HG03064 (cell line): Measurements from ENCODE around the gene MOSPD3.

Source experiments
- ATAC-seq: cut with Tn5 transposase; IDR thresholded peaks from one replicate; pipeline ENCODE4 v1.9.1; 2021; ENCODE audit warnings: low read depth; ENCODE audit not compliant: unreplicated experiment

Gene MOSPD3

DNA sequence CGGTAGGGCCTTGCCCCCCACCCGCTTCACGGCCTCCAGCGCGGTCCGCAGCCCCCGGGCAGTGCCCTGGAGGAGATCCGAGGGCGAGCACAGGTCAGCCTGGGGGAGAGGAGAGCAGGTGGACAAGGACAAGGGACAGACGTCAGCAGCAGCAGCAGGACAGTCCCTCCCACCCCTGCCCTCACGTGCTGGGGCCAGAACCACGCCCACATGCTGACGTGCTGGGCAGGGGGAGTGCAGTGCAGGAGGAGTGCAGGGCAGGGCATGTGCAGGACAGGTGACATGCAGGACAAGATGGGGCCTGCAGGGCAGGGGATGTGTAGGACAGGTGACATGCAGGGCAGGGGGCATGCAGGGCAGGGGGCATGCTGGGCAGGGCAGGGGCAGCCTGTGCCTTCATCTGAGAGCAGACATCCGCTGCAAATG lies 37.1 kb upstream of the MOSPD3 start:
- no peak for ATAC-seq

- ATAC-seq: no peak
Measured at GRCh38 chr7:100575746-100576383, 36.5 kb upstream of the MOSPD3 start.

DNA sequence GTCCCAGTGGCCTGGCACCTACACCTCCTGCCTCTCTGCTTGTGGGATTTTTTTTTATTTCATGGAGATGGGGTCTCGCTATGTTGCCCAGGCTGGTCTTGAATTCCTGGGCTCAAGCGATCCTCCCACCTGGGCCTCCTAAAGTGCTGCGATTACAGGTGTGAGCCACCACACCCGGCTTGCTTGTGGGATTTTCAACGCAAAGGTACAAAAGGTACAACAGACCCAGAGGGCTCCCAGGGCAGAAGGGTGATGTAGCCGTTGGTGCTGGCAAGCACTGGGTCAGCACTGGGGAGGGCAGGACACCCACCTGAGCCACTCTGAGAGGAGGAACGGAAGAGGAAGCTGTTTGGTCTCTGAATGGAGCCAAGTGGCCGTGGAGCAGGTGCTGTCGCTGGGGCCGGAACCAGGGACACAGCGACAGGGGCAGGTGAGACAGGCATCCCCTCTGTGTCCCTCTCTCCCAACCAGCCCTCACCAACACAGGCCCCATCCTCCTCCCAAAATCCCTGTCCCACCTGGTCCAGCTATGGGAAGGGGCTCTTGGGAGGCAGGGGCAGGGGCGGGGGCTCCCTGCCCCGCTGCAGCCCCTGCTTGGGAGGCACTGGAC lies 35.9 kb upstream of the MOSPD3 start:
- no peak for ATAC-seq

DNA sequence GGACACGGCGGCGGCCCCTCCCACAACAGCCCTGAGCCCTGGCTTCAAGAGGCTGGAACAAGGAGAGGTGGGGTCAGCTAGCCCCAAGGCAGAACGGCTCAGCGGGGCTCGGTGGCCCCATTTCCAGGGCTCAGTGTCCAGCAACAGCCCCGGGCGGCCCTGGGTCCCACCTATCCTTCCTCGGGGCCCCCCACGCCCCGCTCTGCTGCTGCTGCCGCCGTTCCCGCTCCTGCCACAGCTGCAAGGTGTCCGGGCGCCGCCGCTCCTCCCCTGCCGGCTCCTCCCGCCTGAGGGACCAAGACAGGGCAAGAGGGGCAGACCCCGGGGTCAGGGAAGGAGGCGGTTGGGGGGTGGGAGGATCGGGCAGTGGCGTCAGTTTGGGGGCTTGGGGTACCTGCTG lies 35.2 kb upstream of the MOSPD3 start:
- no peak for ATAC-seq

- no peak for ATAC-seq
Measured at GRCh38 chr7:100577507-100577906, 34.8 kb upstream of the MOSPD3 start.

DNA sequence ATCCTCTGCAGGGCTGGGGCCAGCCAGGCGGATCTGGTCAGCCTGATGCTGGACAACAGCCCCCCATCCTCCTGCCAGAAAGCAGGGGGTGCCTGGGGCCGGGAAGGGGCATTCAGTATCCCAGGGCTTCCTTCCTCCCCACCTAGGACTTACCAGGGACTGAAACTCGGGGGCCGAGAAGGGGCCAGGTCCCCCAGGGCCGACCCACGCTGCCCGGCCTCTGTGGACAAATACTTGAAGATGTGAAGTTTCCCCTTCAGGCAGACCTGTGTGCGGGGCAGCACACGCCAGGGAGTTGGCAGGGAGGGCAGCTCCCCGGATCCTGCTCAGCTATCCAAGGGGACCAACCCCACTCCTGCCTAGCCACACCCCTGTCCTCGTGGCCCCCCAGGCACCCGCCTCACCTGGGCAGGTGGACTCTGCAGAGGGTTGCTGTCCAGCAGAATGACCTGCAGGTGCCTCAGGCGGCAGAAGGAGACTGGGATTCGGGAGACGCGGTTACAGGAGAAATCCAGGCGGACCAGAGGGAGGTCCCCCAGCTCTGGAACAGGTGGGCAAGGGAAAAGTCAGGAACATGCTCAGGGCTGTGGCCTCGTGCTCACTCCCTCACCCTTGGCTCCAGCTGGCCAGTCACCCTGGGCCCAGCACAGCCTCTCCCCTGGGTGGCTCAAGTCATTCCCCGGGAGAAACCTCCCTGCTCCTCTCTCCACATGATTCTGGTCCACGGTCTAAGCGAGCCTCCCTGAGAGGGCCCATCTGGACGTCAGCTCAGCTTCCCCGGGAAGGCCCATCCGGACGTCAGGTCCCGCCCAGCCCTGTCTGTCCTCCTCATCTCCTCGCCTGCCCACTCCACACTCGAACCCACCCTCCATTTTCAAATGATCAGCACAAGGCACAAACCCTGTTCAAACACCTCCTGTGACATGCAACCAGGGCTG lies 33.8 kb upstream of the MOSPD3 start:
- no peak for ATAC-seq

GRCh38 chr7:100580466-100581283 lies 31.7 kb upstream of the MOSPD3 start:
- ATAC-seq: no peak

- no peak for ATAC-seq
Measured at GRCh38 chr7:100582041-100582579, 30.2 kb upstream of the MOSPD3 start.

GRCh38 chr7:100582650-100583049 lies 29.7 kb upstream of the MOSPD3 start:
- ATAC-seq: no peak

DNA sequence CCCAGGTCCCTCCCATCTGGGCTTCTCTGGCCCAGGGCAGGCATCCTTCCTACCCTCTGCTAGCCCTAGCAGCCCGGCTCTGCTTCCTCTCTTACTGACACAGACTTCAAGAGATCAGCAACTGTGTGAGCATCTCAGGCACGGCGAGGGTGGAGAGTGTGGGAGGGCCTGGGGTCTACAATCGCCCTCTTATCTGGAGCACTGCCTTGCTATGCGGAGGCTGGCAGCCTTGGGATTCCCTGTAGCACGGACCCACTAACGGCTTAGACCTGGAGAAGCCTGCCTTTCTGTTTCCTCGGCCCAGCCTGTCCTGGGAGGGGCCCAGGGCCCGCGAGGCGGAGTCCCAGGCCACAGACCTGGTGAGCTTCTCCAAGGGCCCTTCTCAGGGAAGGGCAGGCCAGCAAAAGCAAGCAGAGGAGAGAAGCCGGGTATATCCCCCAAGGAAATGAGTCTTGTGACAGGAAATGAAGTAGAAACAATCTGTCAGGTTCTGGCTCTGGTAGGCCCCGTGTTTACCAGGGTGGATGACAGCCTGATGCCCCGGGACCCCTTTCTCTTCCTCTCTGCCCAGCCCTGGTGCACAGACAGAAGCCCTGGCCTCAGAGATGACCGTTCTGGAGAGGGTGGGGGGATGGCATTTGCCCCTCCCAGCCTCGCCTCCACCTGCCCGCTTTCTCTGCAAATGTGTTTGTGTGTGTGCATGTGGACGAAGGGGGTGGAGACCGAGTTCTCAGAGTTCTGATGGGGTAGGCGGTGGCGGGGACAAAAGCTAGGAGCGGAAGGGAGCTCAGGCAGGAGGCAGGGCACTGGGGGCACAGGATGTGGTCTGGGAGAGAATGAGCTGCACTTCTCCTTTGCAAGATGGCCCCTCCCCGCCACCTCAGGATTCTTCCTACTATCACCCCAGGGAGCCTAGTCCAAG lies 28.9 kb upstream of the MOSPD3 start:
- ATAC-seq: no peak

DNA sequence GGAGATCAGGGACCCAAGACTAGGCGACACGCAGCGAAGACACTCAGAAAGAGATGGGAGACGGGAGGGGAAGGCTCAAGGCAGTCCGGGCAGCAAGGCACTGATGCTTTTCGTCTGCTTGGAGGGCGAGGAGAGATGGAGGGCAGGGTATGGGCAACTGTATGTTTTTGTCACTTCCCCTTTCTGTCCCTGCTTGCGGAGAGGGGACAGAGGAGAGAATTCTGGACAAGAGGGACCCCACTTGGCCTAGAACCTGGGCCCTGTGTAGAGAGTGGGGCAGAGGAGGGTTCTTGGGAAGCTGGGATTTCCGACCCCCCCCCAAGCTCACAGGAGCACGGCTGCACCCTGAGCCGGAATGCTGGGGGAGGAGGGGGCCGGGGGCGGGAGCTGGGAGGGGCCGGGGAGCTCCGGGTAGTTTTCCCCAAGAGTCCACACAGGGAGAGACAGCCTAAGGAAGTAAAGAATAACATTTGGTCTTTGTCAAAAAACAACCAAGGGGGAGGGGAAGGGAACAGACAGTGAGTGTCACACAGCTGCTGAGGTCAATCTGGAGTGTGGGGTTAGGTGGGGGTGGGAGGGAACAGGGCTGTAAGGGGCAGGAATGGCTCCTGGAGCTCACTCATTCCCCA lies 28.2 kb upstream of the MOSPD3 start:
- ATAC-seq: no peak

DNA sequence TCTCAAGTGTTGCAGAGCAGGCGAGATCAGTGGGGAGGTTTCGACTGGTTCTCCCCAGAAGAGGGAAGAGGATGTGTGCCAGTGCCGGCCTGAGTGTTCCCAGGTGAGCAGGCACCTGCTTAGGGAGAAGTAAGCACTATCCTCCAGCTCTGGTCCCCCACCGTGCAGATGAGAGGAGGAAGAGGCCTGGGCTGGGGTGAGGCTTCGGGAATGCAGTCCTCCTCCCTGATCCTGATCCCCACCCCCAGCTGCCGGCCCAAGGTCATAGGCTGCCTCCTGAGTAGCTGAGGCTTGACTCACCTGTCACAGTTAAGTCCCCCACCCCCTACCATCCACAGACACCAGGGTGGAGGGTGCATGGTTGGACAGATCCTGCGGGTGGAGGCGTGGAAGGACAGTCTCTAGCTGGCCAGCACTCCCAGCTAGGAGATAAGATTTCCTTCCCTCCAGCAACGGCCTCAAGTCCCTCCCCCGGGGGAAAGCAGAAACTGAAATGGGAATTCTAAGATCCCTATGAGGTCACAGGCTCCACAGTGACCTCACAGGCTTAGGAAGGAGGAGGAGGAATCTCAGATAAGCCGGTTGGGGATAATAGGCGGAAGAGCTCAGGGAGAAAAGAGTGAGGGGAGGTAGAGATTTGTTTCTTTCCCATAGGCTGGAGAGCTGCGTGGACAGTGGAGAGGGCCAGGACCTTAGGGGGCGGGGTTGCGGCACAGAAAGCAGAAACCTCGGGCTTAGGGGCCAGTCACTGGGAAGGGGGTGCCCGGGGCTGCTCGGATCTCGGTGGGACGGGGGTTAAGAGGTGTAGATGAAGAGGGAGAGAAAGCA lies 27.4 kb upstream of the MOSPD3 start:
- no peak for ATAC-seq

DNA sequence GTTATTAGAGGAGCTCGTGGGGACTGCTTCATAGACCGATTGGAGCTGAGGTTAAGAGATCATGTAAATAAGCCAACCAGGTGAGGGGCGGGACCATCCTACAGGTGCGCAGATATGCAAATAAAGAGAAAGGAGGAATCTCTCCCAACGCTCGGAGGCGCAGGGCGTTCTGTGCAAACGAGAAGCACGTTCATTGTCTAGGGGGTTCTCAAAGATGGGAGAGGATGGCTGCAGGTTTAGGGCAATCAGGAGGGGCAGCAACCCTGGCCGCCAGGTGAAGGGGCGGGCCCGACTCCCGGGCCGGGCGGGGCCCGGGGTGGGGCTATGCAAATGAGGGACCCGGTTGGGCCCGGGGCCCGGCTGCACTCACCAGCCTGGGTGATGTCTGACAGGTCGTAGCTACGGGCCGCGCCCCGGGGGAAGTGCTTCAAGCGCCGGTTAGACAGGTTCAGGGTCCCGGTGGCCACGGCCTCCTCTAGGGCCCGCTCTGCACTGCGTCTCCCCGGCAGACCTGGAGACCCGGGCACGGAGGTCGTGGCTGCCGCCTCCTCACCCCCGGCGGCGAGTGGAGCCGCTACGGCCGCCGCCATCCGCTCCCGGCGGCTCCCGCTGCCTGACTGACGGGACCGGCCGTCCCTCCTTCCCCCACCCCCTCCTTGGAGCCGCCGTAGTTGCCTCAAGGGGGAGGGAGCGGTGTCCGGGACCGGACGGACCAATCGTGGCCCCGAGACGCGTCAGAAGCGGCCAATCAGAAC lies 26.7 kb upstream of the MOSPD3 start, which contains the start of gene LRCH4:
TSS of gene LRCH4 (minus strand) at position 619 of the 755 bp plus-strand sequence. CDS start at position 590, 29 bp downstream.
- peak; percentile 27 for ATAC-seq

- ATAC-seq: peak; percentile 77
Measured at GRCh38 chr7:100586266-100587025, 25.9 kb upstream of the MOSPD3 start, which contains the start of gene FBXO24. TSS of gene FBXO24 (plus strand) at chr7:100586328. CDS start at chr7:100586626, 298 bp downstream.

DNA sequence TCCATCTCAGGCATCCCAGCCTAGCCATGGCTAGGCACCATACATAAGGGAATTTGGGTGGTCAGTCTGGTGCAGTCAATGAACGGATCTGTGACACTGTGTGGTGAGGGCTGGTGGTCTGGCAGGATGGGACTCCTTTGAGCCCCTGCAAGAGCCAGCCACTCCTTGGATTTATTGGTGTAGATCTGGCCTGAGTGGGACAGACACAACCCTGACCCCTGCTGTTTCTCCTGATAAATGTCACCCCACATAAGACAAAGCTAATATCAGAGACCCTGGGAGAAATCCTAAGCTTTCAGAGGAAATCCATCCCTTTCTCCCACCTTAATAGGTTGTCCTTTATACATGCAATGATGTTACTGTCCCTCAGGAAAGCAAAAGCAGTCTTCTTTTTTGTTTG lies 23.9 kb upstream of the MOSPD3 start:
- ATAC-seq: no peak

DNA sequence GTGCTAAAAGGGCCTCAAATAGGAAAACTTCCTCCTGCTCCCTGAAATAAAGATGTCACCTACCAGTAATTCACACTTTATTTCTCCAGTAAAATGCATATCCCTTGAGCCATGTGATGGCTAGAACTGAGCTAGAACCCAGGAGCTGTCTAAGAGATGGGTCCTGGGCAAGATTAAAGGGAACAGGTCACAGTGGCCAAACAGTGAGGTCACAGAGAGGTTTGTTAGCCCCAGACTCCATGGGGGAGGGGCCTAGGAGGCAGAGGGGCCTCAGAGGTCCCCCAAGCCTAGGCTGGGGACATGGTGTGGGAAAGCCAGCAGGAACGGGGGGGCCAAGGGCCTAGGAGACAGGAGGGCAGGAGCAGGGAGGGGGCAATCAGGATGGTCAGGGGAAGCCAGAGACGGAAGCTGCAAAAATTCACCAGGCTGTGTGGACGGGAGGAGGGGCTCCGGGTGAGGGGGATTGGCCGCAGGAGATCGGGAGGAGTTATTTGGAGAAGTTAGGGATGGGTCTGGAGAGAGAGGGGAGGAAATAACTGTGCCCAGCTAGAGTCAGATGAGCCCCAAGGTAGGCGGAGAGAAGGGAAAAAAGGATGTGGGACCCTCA lies 22.9 kb upstream of the MOSPD3 start:
- no peak for ATAC-seq
